ENCODE data around the gene SMC1B. TPM values are rescaled to one million over a fixed set of nuclear protein-coding genes. Genes with fewer than 3 reads are reported as not detected.

SMC1B gene
- total RNA-seq, 1 donor from 2014 or later = not detected

DNA sequence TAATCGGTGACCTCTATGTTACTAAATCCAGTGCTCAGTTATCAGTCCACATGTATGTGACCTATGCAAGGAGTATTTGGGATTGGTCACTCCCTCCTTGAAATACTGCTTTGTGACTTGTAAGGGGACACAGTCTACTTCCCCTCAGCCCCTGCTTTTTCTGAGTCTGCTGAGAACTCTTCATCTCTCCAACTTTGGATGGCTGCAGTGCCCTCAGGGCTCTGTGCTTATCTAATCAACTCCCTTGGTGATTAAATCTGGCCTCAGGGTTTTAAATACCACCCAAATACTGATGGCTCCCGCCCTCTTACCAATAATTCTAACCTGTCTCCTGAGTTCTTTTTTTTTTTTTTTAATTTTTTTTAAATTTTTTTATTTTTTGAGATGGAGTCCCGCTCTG, 63.5 kb downstream of the SMC1B start:
- H3K9me3 Mint-ChIP-seq = no peaks in the 10 kb centered on the region
- TF ChIP-seq, protein P1, sequence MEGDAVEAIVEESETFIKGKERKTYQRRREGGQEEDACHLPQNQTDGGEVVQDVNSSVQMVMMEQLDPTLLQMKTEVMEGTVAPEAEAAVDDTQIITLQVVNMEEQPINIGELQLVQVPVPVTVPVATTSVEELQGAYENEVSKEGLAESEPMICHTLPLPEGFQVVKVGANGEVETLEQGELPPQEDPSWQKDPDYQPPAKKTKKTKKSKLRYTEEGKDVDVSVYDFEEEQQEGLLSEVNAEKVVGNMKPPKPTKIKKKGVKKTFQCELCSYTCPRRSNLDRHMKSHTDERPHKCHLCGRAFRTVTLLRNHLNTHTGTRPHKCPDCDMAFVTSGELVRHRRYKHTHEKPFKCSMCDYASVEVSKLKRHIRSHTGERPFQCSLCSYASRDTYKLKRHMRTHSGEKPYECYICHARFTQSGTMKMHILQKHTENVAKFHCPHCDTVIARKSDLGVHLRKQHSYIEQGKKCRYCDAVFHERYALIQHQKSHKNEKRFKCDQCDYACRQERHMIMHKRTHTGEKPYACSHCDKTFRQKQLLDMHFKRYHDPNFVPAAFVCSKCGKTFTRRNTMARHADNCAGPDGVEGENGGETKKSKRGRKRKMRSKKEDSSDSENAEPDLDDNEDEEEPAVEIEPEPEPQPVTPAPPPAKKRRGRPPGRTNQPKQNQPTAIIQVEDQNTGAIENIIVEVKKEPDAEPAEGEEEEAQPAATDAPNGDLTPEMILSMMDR (IDR thresholded peaks at IDR 0.05; ENCODE audit: unreplicated experiment) = no peak
- no peak for DNase-seq (ENCODE audit: low spot score in 2 of 2, unreplicated experiment in 2 of 2)
- H3K36me3 Mint-ChIP-seq = peaks cover 3% of the 10 kb centered on the region
- peaks cover 5% of the 10 kb centered on the region for H3K4me1 Mint-ChIP-seq
- H3K4me3 Mint-ChIP-seq = no peak overlapping the region
- H3K27me3 Mint-ChIP-seq (ENCODE audit: low read depth) = no peaks in the 10 kb centered on the region
- H3K27ac Mint-ChIP-seq = no peak overlapping the region

DNA sequence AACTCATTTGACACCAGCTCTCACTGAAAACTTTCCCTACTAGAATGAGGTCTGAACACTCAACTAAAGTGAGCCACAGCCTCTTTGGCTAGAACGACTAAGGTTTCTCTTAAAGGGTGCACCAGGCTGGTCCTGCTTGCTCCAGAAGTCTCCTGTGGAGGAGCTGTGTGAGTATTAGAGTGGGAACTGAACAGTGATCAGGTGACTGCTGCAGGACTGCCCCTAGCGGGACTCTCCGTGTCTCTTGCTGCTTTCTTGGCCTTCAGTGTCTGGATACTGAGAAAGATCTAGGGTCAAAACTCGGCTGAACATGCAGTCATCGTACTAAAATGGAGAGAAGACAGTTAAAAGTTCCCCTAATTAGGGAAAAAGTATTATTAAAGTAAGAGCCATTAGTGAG, 69.1 kb downstream of the SMC1B start:
- H3K4me1 Mint-ChIP-seq = peaks cover 5% of the 10 kb centered on the region

DNA sequence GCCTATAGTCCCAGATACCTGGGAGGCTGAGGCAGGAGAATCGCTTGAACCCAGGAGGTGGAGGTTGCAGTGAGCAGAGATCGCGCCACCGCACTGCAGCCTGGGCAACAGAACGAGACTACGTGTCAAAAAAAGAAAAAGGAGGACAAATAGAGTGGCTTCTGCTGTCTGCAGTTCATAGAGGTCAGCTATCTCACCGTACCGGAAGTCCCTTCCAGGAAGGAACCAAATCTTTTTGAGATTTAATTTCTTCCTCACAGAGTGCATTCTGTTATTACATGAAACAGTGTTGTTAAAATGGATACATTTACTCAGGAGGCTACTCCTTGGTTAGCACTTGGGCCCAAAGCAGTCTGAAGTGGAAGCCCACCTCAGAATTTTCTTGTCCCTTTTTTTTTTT, 70.3 kb downstream of the SMC1B start:
- TF ChIP-seq, protein P1 (IDR thresholded peaks at IDR 0.05; ENCODE audit: unreplicated experiment) = no peak
- Mint-ChIP-seq H3K36me3 (peaks cover 18% of the 10 kb centered on the region), H3K9me3 (no peaks in the 10 kb centered on the region), H3K27me3 (ENCODE audit: low read depth) (no peaks in the 10 kb centered on the region), H3K4me3 (no peak overlapping the region), H3K4me1 (peaks cover 5% of the 10 kb centered on the region), H3K27ac (no peak overlapping the region)
- DNase-seq (ENCODE audit: low spot score in 2 of 2, unreplicated experiment in 2 of 2) = no peak

More for the DNA sequence above, 69.1 kb downstream of the SMC1B start:
- Mint-ChIP-seq H3K36me3 (peaks cover 16% of the 10 kb centered on the region), H3K27ac (no peak overlapping the region), H3K9me3 (no peaks in the 10 kb centered on the region), H3K4me3 (no peak overlapping the region), H3K27me3 (ENCODE audit: low read depth) (no peaks in the 10 kb centered on the region)
- no peak for DNase-seq (ENCODE audit: low spot score in 2 of 2, unreplicated experiment in 2 of 2)
- TF ChIP-seq, protein P1 (IDR thresholded peaks at IDR 0.05; ENCODE audit: unreplicated experiment) = no peak

DNA sequence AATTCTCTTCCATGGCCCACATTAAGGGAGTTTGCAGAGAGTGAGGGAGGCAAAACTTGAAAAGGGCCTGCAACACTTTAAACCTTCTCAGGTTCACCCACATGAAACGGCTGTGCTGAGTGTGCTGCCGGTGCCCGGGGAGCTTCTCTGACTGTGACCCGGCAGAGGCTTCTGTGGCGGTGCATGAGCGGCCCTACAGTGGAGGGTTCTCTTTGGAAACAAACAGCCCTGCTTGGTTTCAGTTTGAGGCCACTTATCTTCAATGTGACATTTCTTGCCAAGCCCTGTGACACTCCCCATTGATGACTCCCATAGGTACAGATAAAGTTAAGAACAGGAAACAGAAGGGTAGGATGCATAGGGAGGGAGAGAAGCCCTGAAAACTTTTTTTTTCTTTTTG, 71.9 kb downstream of the SMC1B start:
- Mint-ChIP-seq H3K27ac (no peak overlapping the region), H3K27me3 (ENCODE audit: low read depth) (no peaks in the 10 kb centered on the region), H3K4me1 (peaks cover 5% of the 10 kb centered on the region), H3K9me3 (no peaks in the 10 kb centered on the region), H3K4me3 (no peak overlapping the region), H3K36me3 (peaks cover 27% of the 10 kb centered on the region)
- no peak for DNase-seq (ENCODE audit: low spot score in 2 of 2, unreplicated experiment in 2 of 2)
- TF ChIP-seq, protein P1 (IDR thresholded peaks at IDR 0.05; ENCODE audit: unreplicated experiment) = no peak

DNA sequence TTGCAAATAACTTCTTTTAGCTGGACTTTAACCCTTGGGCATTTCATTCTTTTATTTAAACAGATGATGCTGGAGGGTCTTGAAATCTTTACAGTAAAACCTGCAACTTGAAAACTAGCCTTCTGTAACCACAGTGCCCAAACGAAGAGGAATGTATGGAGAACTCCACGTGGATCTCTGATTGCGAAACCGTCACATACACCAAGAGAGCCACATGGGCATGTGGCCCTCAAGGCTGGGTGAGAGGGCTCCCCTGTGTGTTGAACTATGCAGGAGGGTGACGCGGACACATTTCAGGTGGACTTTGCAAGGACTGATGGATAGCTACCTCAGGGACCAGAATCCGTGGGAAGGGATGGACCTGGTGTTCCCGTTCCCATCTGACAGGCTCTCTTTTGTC, 73.1 kb downstream of the SMC1B start:
- no peak overlapping the region for H3K27ac Mint-ChIP-seq
- TF ChIP-seq, protein P1 (IDR thresholded peaks at IDR 0.05; ENCODE audit: unreplicated experiment) = no peak
- DNase-seq (ENCODE audit: low spot score in 2 of 2, unreplicated experiment in 2 of 2) = no peak
- H3K9me3 Mint-ChIP-seq = no peaks in the 10 kb centered on the region
- no peak overlapping the region for H3K4me3 Mint-ChIP-seq
- peaks cover 2% of the 10 kb centered on the region for H3K4me1 Mint-ChIP-seq
- no peaks in the 10 kb centered on the region for H3K27me3 Mint-ChIP-seq (ENCODE audit: low read depth)
- H3K36me3 Mint-ChIP-seq = peaks cover 29% of the 10 kb centered on the region

DNA sequence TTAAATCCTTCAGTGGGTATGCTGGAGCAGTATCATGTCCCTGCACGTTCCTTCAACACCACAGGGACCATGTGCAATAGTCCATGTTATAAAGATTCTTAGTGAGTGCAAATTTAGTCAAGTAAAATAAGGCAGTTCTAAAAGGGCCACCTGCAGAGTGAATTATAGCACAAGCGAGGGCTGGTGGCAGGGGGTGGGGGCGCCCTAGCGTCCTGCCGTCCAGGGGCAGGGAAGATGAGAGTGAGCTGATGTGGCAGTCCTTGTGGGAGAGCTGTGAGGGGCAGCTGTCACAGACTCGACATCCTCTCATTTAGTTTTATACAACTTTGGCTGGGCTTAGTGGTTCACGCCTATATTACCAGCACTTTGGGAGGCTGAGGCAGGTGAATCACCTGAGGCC, 74.6 kb downstream of the SMC1B start:
- Mint-ChIP-seq H3K4me1 (no peaks in the 10 kb centered on the region), H3K27ac (no peak overlapping the region), H3K36me3 (peaks cover 35% of the 10 kb centered on the region), H3K9me3 (no peaks in the 10 kb centered on the region), H3K27me3 (ENCODE audit: low read depth) (no peaks in the 10 kb centered on the region), H3K4me3 (no peak overlapping the region)
- no peak for DNase-seq (ENCODE audit: low spot score in 2 of 2, unreplicated experiment in 2 of 2)
- TF ChIP-seq, protein P1 (IDR thresholded peaks at IDR 0.05; ENCODE audit: unreplicated experiment) = no peak

All from mesothelial cell of epicardium (in vitro differentiated cells).